GM19025 (cell line): Measurements from ENCODE around the gene GSN.

Experiments
- ATAC-seq: cut with Tn5 transposase; IDR thresholded peaks from one replicate; pipeline ENCODE4 v1.9.1; 2021; ENCODE audit warnings: mild to moderate bottlenecking, low read depth, moderate library complexity; ENCODE audit not compliant: unreplicated experiment

GSN gene

GRCh38 chr9:121368745-121369144 is 100.8 kb downstream of the GSN start:
- no peak for ATAC-seq

GRCh38 chr9:121369595-121370265 is 101.8 kb downstream of the GSN start, which contains the start of gene STOM:
Gene STOM, minus strand, starts transcription at chr9:121370250. Its CDS starts 63 bp downstream, at chr9:121370187.
- peak; percentile 46 for ATAC-seq

- ATAC-seq: no peak
Measured at GRCh38 chr9:121371495-121372061, 103.6 kb downstream of the GSN start.

GRCh38 chr9:121372239-121373010 is 104.5 kb downstream of the GSN start:
- no peak for ATAC-seq

- ATAC-seq: no peak
Measured at GRCh38 chr9:121373011-121373729, 105.2 kb downstream of the GSN start.

- no peak for ATAC-seq
Measured at GRCh38 chr9:121376214-121376830, 108.4 kb downstream of the GSN start.

- no peak for ATAC-seq
Measured at GRCh38 chr9:121380846-121381245, 112.9 kb downstream of the GSN start.
